Activated CD4-positive, alpha-beta T cell treated with anti-CD3 and anti-CD28 coated beads, Interleukin-2, amount 50 U/mL, for 16 hours (primary cell): ENCODE measurements around the gene DIP2A.

Experiments used
- DNase-seq: peaks from one replicate; pipeline ENCODE4 v3.0.0-alpha.2; 2020

DIP2A gene

GRCh38 chr21:46600305-46600704 lies 141.6 kb downstream of the DIP2A start:
- DNase-seq, result no peak

GRCh38 chr21:46600978-46601377 lies 142.3 kb downstream of the DIP2A start:
- DNase-seq, result no peak

GRCh38 chr21:46603228-46603627 lies 144.5 kb downstream of the DIP2A start:
- DNase-seq, result no peak

- no peak for DNase-seq
These were observed 145.8 kb downstream of the DIP2A start for GRCh38 chr21:46604329-46604974.

- no peak for DNase-seq
These were observed 146.5 kb downstream of the DIP2A start, which contains the start of gene S100B for GRCh38 chr21:46604975-46605766. TSS of gene S100B (minus strand) at chr21:46605082. CDS start at chr21:46602415, 2,667 bp downstream.

GRCh38 chr21:46605767-46606426 lies 147.2 kb downstream of the DIP2A start:
- DNase-seq, result peak; percentile 22

GRCh38 chr21:46606427-46606813 lies 147.7 kb downstream of the DIP2A start:
- no peak for DNase-seq

GRCh38 chr21:46607636-46608035 lies 148.9 kb downstream of the DIP2A start:
- DNase-seq, result no peak

- no peak for DNase-seq
These were observed 150.0 kb downstream of the DIP2A start for GRCh38 chr21:46608672-46609111.

GRCh38 chr21:46610018-46610701 lies 151.5 kb downstream of the DIP2A start:
- no peak for DNase-seq

- DNase-seq, result no peak
These were observed 154.7 kb downstream of the DIP2A start for GRCh38 chr21:46613391-46613790.

- no peak for DNase-seq
These were observed 157.4 kb downstream of the DIP2A start for GRCh38 chr21:46616050-46616449.

GRCh38 chr21:46616656-46617055 lies 158.0 kb downstream of the DIP2A start:
- DNase-seq, result no peak

- DNase-seq, result no peak
These were observed 158.8 kb downstream of the DIP2A start for GRCh38 chr21:46617267-46618051.

- DNase-seq, result no peak
These were observed 160.2 kb downstream of the DIP2A start for GRCh38 chr21:46618738-46619379.
